Retinal pigment epithelial cell (primary cell): ENCODE results near the gene INPPL1.

ENCODE experiments used
- DNase-seq: peaks from one replicate; pipeline ENCODE4 v3.0.0-alpha.2; 2010; ENCODE audit warnings: low read depth
- H3K4me3 ChIP-seq: 2 replicates; pipeline ENCODE4 v1.5.1; 2011; ENCODE audit warnings: mild to moderate bottlenecking, low read length, control low read depth, moderate library complexity
- TF ChIP-seq, protein P1 (sequence below): conservative IDR thresholded peaks from 2 replicates; pipeline ENCODE4 v1.5.1; 2011; ENCODE audit warnings: low read depth, low read length, control low read depth, inconsistent platforms

The INPPL1 gene

DNA sequence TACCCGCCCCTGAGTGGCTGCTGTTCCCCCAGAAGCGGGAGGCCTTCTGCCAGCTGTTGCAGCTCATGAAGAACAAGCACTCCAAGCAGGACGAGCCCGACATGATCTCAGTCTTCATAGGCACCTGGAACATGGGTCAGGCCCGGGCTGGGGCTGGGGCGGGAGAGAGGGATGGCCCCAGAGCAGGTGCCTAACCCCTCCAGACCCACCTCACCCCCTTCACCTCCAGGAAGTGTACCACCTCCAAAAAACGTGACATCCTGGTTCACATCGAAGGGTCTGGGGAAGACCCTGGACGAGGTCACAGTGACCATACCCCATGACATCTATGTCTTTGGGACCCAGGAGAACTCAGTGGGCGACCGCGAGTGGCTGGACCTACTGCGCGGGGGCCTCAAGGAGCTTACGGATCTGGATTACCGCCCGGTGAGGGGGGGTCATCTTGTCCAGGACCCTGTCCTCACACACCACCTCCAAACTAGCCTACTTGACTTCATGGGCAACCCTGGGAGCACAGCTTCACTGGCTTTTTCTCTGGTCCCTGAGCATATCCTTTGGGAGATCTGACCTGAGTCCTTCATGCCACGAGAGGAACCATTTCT, 6.3 kb downstream of the INPPL1 start:
- no peak for DNase-seq
- H3K4me3 ChIP-seq: no peak overlapping the region
- TF ChIP-seq, protein P1, sequence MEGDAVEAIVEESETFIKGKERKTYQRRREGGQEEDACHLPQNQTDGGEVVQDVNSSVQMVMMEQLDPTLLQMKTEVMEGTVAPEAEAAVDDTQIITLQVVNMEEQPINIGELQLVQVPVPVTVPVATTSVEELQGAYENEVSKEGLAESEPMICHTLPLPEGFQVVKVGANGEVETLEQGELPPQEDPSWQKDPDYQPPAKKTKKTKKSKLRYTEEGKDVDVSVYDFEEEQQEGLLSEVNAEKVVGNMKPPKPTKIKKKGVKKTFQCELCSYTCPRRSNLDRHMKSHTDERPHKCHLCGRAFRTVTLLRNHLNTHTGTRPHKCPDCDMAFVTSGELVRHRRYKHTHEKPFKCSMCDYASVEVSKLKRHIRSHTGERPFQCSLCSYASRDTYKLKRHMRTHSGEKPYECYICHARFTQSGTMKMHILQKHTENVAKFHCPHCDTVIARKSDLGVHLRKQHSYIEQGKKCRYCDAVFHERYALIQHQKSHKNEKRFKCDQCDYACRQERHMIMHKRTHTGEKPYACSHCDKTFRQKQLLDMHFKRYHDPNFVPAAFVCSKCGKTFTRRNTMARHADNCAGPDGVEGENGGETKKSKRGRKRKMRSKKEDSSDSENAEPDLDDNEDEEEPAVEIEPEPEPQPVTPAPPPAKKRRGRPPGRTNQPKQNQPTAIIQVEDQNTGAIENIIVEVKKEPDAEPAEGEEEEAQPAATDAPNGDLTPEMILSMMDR: no peak

DNA sequence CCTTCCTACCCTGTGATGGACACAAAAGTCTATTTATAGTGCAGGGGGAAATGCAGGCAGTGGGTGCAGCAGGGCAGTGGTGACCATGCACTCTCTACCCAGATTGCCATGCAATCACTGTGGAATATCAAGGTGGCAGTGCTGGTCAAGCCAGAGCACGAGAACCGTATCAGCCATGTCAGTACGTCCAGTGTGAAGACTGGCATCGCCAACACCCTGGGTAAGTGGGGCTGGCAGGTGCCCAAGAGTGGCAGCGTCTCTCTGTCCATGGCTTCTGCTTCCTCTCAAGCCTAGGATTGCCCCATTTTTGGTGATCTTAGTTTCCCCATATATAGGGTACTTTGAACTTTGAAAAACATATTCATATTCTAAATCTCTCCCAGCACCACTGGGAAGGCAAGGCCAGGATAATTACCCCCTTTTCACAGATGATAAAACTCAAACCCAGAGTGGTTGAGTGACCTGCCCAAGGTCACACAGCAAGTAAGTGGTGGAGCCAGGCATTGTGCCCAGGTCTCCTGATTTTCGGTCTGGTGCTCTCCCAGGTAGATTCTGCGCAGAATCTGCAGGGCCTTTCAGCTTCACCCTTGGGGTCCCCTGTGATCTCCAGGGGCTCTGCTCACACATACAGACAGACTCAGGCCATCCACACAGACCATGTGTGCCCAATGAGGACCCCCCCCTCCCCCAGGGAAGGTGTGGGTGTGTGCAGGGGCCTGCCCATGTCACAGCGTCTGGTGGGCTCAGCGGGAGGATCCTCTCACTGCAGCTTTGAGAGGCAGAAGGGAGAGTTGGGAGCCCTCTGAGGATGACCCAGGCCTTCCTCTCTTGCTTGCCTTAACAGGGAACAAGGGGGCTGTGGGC, 7.1 kb downstream of the INPPL1 start:
- no peak for DNase-seq
- H3K4me3 ChIP-seq: no peak overlapping the region
- TF ChIP-seq, protein P1: no peak

DNA sequence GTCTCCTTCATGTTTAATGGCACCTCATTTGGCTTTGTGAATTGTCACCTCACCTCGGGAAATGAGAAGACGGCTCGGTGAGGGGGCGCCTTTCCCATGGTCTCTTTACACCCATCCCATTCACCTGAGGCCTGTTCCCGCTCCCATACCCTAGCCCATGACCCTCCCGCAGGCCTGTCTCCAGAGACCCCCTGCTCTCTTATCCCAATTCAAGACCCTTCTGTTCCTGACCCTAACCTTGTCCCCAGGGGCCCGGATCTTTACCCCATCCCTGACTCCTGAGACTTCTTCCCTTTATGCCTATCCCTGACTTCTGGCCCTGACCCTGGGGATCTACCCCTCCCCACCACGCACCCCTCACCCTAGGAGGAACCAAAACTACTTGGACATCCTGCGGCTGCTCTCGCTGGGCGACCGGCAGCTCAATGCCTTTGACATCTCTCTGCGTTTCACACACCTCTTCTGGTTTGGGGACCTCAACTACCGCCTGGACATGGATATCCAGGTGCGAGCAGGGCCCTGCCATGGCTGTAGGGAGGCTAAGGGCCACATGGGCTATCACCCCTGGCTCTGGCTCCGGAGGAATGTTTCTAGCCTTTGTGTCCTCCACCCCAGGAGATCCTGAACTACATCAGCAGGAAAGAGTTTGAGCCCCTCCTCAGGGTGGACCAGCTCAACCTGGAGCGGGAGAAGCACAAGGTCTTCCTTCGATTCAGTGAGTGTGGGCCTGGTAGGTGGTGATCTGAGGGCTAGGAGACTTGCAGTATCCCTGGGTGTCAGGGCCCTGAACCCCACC, 7.9 kb downstream of the INPPL1 start:
- no peak for DNase-seq
- TF ChIP-seq, protein P1: no peak
- H3K4me3 ChIP-seq: no peak overlapping the region

DNA sequence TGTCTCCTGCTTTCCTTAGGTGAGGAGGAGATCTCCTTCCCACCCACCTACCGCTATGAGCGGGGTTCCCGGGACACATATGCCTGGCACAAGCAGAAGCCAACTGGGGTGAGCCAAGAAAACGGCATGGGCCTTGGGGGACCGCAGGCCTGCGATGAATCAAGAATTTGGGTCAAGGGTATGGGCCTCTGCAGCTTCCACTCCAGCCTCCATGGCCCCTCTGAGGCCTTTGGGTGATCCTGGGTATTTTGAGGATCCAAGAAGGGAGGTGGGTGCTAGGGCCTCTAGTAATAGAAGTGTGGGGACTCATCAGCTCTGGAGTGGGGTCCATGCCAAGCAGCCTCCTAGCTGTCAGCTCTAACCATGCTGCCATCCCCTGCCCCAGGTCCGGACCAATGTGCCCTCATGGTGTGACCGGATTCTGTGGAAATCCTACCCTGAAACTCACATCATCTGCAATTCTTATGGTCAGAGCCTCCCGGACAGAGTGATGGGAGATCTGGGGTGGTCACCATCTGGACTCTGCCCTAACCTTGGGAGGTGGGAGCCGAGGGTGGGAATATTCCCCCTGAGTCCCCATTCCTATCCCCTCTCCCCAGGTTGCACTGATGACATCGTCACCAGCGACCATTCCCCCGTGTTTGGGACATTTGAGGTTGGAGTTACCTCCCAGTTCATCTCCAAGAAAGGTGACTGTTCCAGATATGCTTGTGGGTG, 8.6 kb downstream of the INPPL1 start:
- H3K4me3 ChIP-seq: no peak overlapping the region
- no peak for DNase-seq
- TF ChIP-seq, protein P1: no peak

DNA sequence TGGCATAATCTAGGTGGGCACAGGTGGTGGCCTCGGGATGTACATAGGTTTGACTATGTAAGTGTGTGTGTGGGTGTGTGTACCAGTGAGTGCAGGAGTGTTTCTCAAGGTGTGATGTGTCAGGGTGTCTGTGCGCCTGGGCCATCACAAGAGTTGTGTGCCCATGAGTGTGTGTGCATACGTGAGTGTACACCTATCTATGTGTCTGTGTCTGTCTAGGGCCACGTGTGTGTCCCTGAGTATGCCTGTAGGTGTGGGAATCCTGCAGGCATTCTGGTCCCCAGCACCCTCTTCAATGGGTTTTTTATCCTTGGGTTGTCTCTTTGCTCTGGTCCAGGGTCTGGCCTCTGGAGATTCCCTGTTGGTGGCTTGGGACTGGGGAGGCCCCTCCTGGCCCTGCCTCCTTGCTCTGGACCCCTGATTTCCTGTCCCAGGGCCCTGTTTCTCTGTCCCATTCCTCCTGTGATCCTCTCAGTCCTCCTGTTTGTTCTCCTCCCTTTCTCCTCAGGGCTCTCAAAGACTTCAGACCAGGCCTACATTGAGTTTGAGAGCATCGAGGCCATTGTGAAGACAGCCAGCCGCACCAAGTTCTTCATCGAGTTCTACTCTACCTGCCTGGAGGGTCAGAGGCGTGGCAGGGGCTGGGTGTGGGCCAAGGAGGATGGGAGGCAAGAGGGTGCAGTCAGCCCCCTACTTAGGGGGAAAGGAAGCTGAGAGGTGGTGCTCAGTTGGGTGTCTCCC, 9.4 kb downstream of the INPPL1 start:
- no peak overlapping the region for H3K4me3 ChIP-seq
- DNase-seq: no peak
- TF ChIP-seq, protein P1: no peak

DNA sequence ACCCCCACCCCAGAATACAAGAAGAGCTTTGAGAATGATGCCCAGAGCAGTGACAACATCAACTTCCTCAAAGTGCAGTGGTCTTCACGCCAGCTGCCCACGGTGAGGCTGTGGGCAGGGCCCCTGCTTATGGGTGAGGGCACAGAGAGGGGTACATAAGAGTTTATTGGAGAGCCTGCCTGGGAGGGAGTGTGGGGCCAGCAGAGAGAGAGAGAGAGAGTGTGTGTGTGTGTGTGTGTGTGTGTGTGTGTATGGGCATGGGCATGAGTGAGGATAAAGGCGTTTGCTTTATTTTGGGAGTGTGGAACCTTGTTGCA, 9.9 kb downstream of the INPPL1 start:
- no peak for DNase-seq
- TF ChIP-seq, protein P1: no peak
- no peak overlapping the region for H3K4me3 ChIP-seq
